ENCODE measurements around the gene GGA2. TPM values are rescaled to one million over a fixed set of nuclear protein-coding genes. Genes with fewer than 3 reads are reported as not detected.
"Not testable (repeated sequence)": the region's sequence is repeated elsewhere in the genome, so short reads cannot be mapped to it uniquely, and the experiment has no call there.

GGA2 gene
- total RNA-seq, 1 donor from 2014 or later: 39.0 TPM

DNA sequence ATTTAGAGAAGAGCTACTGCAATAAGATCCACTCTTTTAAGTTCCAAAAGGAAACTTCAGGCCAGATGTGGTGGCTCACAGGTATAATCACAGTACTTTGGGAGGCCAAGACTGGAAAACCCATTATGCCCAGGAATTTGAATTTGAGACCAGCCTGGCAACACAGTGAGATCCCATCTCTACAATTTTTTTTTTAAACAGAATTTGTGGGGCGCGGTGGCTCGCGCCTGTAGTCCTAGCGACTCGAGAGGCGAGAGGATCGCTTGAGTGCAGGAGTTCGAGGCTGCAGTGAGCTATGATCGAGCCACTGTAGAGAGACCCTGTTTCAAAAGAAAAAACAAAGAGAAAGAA, 58.1 kb downstream of the GGA2 start:
- peaks cover 35% of the 10 kb centered on the region for H3K4me1 ChIP-seq
- H3K27me3 ChIP-seq: no peaks in the 10 kb centered on the region
- H3K27ac ChIP-seq: peak overlapping the region; percentile 71
- no peak for DNase-seq (ENCODE audit: extremely low spot score in 2 of 2)
- H3K9me3 ChIP-seq: no peaks in the 10 kb centered on the region
- TF ChIP-seq POLR2A (IDR thresholded peaks at IDR 0.05) (no peak), POLR2AphosphoS5 (IDR thresholded peaks at IDR 0.05; ENCODE audit: insufficient read depth in 1 of 2, low read depth in 1 of 2) (no peak)
- TF ChIP-seq, protein P1, sequence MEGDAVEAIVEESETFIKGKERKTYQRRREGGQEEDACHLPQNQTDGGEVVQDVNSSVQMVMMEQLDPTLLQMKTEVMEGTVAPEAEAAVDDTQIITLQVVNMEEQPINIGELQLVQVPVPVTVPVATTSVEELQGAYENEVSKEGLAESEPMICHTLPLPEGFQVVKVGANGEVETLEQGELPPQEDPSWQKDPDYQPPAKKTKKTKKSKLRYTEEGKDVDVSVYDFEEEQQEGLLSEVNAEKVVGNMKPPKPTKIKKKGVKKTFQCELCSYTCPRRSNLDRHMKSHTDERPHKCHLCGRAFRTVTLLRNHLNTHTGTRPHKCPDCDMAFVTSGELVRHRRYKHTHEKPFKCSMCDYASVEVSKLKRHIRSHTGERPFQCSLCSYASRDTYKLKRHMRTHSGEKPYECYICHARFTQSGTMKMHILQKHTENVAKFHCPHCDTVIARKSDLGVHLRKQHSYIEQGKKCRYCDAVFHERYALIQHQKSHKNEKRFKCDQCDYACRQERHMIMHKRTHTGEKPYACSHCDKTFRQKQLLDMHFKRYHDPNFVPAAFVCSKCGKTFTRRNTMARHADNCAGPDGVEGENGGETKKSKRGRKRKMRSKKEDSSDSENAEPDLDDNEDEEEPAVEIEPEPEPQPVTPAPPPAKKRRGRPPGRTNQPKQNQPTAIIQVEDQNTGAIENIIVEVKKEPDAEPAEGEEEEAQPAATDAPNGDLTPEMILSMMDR (IDR thresholded peaks at IDR 0.05): no peak
- H3K4me3 ChIP-seq: peak overlapping the region; percentile 73 to 89
- H3K36me3 ChIP-seq: no peaks in the 10 kb centered on the region
- intact Hi-C loops (cut with DNase I): no loop called here

DNA sequence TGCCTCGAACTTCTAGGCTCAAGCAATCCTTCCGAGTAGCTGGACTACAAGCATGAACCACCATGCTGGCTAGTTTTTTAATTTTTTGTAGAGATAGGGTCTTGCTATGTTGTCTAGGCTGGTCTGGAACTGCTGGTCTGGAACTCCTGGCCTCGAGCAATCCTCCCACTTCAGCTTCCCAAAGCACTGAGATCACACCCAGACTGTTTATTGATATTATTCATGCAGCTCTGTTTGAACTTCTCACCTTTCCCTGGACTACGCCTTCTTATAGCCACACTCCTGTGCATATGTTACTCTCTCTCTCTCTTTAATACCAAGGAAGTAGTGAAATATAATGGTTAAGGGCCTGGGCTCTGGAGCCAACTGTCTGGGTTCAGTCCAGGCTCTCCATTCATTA, 61.9 kb downstream of the GGA2 start:
- intact Hi-C loops (cut with DNase I): no loop called here
- peaks cover 26% of the 10 kb centered on the region for H3K4me1 ChIP-seq

DNA sequence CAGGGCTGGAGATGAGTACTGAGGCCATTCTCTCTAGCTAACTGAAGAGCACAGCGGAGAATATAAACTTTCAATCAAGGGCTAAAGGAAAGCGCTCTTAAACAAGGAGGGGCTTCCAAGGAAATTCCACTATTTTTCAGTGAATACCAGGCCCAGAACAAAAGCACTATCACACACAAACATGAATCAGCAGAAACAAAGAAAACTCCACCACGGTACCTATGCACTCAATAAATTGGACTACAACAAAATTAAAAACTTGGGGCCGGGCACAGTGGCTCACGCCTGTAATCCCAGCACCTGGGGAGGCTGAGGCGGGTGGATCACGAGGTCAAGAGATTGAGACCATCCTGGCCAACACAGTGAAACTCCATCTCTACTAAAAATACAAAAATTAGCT, 72.8 kb downstream of the GGA2 start:
- intact Hi-C loops (cut with DNase I): loop anchor here (5.0 to 10.0 kb wide), 2 partner anchors 255 to 543 kb away; partner anchors contain the start of gene SCNN1G
- H3K36me3 ChIP-seq: peaks cover 0 to 13% of the 10 kb centered on the region in 2 donors
- H3K9me3 ChIP-seq; DNase-seq (ENCODE audit: extremely low spot score in 2 of 2); H3K4me1 ChIP-seq; H3K27me3 ChIP-seq; H3K27ac ChIP-seq; H3K4me3 ChIP-seq: not testable (repeated sequence)

More for the DNA sequence above, 61.9 kb downstream of the GGA2 start:
- Histone ChIP-seq H3K27ac (no peak overlapping the region), H3K9me3 (no peaks in the 10 kb centered on the region), H3K4me3 (no peak overlapping the region), H3K27me3 (no peaks in the 10 kb centered on the region), H3K36me3 (peaks cover 0 to 20% of the 10 kb centered on the region in 2 donors)
- TF ChIP-seq, protein P1 (IDR thresholded peaks at IDR 0.05): no peak
- no peak for TF ChIP-seq POLR2A (IDR thresholded peaks at IDR 0.05)
- TF ChIP-seq POLR2AphosphoS5 (IDR thresholded peaks at IDR 0.05; ENCODE audit: insufficient read depth in 1 of 2, low read depth in 1 of 2): no peak
- DNase-seq (ENCODE audit: extremely low spot score in 2 of 2): no peak

DNA sequence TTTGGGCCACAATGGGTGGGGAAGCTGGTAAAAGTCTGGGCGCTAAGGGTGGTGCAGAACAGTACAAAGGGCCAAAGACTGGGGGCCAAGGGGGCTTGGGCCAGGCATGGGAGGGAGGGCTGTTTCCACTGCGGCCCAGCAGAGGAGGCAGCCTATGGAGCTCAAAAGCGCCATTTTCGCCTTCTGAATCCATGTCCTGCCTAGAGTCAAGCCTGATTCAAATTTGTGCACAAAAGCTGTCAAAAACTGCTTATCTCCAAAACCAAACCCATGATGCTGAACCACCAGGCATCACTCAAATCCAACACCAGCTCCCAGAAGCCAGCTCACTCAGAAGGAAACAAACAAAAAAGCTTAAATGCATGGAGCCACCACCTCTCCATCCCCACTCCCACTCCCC, 73.3 kb downstream of the GGA2 start:
- intact Hi-C loops (cut with DNase I): loop anchor here (5.0 to 10.0 kb wide), 2 partner anchors 255 to 542 kb away; partner anchors contain the start of gene SCNN1G

DNA sequence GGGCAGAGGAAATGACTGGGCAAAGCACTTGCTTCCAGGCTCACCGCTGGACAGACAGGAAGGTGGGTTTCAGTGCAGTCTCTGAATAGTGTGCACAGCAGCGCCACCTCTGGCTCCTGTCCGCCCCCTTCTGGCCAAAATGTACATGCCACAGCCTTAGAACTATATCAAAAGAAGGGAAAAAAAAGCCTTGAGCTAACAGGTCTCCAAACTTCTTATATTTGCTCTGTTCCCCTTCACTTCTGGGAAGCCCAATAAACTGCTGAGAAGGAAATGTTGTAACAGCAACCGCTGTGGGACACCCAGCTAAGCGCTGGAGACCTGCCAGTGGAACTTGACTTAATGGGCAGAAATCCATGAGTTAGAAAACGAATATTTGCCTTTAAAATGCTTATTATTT, 74.8 kb downstream of the GGA2 start:
- intact Hi-C loops (cut with DNase I): loop anchor here (5.0 to 10.0 kb wide), 2 partner anchors 253 to 541 kb away; partner anchors contain the start of gene SCNN1G
- no peak overlapping the region for H3K27ac ChIP-seq
- peaks cover 0 to 16% of the 10 kb centered on the region in 2 donors for H3K36me3 ChIP-seq
- H3K4me3 ChIP-seq: no peak overlapping the region
- H3K4me1 ChIP-seq: peaks cover 8% of the 10 kb centered on the region
- no peaks in the 10 kb centered on the region for H3K27me3 ChIP-seq
- no peaks in the 10 kb centered on the region for H3K9me3 ChIP-seq
- DNase-seq (ENCODE audit: extremely low spot score in 2 of 2): no peak
- TF ChIP-seq POLR2AphosphoS5 (IDR thresholded peaks at IDR 0.05; ENCODE audit: insufficient read depth in 1 of 2, low read depth in 1 of 2): no peak
- TF ChIP-seq POLR2A (IDR thresholded peaks at IDR 0.05): no peak
- TF ChIP-seq, protein P1 (IDR thresholded peaks at IDR 0.05): peak; percentile 42 to 66 (median 55)

More for the DNA sequence above, 73.3 kb downstream of the GGA2 start:
- TF ChIP-seq POLR2AphosphoS5 (IDR thresholded peaks at IDR 0.05; ENCODE audit: insufficient read depth in 1 of 2, low read depth in 1 of 2): no peak
- TF ChIP-seq POLR2A (IDR thresholded peaks at IDR 0.05): no peak
- TF ChIP-seq, protein P1 (IDR thresholded peaks at IDR 0.05): no peak
- H3K9me3 ChIP-seq: no peaks in the 10 kb centered on the region
- H3K4me3 ChIP-seq: no peak overlapping the region
- no peaks in the 10 kb centered on the region for H3K27me3 ChIP-seq
- no peak overlapping the region for H3K27ac ChIP-seq
- peaks cover 8% of the 10 kb centered on the region for H3K4me1 ChIP-seq
- H3K36me3 ChIP-seq: peaks cover 0 to 10% of the 10 kb centered on the region in 2 donors
- DNase-seq (ENCODE audit: extremely low spot score in 2 of 2): no peak
